Endothelial cell of umbilical vein (primary cell): ENCODE measurements around the gene NR4A3. TPM values are rescaled to one million over a fixed set of nuclear protein-coding genes. Genes with fewer than 3 reads are reported as not detected.

Source experiments
- BruUV-seq: library from RNA; stranded (reverse); fragments of 400-500 nt; replicated peaks from 2 replicates; lab custom pipeline; 2021; lab: Mats Ljungman, UMichigan
- CTCF ChIA-PET: fragments of 300-600, 350-600 bp; sonication (Branson Sonifier 250); formaldehyde crosslinking; loops from one replicate; lab custom pipeline; 2021; ENCODE audit warnings: antibody characterized with exemption, inconsistent platforms; lab: Charles Lee
- POLR2A ChIA-PET: fragments of 300-600, 350-600 bp; sonication (Branson Sonifier 250); formaldehyde crosslinking; loops from one replicate; lab custom pipeline; 2021; ENCODE audit warnings: antibody characterized with exemption, inconsistent platforms; lab: Charles Lee
- DNase-seq: peaks from one replicate; pipeline ENCODE4 v3.0.0-alpha.2; 2011; ENCODE audit warnings: low read depth, low spot score
- FAIRE-seq: peaks from 2 replicates; lab custom pipeline; 2011; peaks lifted over from hg19 to GRCh38; lab: Jason Lieb, UNC
- H2AFZ ChIP-seq: 2 replicates; pipeline ENCODE4 v1.6.0; 2012; ENCODE audit warnings: low read depth, low read length, control low read depth, inconsistent platforms
- H3K27ac ChIP-seq: 2 replicates; pipeline ENCODE4 v1.5.1; 2011; ENCODE audit warnings: low read depth, mild to moderate bottlenecking, control low read depth, low read length, moderate library complexity; ENCODE audit not compliant: insufficient read depth
- H3K27me3 ChIP-seq, 2 experiments: 2 replicates each; pipeline versions ENCODE4 v1.6.0 to v1.6.1; 2011; ENCODE audit warnings: low read length in 2 of 2, mixed read lengths in 1 of 2; ENCODE audit not compliant: control insufficient read depth in 2 of 2, insufficient read depth in 2 of 2
- H3K36me3 ChIP-seq, 2 experiments: 2 replicates in 1 of 2; 3 replicates in 1 of 2; pipeline ENCODE4 v1.5.1; 2011; ENCODE audit warnings: low read length in 2 of 2, mild to moderate bottlenecking in 1 of 2, moderate library complexity in 1 of 2; ENCODE audit not compliant: control insufficient read depth in 2 of 2, insufficient read depth in 2 of 2; ENCODE audit errors: extremely low read depth in 1 of 2
- H3K4me1 ChIP-seq: 3 replicates; pipeline ENCODE4 v1.5.1; 2011; ENCODE audit warnings: mild to moderate bottlenecking, low read length; ENCODE audit not compliant: control insufficient read depth, insufficient read depth; ENCODE audit errors: extremely low read depth
- H3K4me2 ChIP-seq: 2 replicates; pipeline ENCODE4 v1.6.1; 2011; ENCODE audit warnings: low read length, control low read depth, mixed read lengths; ENCODE audit not compliant: insufficient read depth
- H3K4me3 ChIP-seq, 3 experiments: fragments of 200-600 bp in 1 of 3; sonication (generic), shearing (Covaris generic) in 1 of 3; replicated peaks in 1 of 3; 2 replicates each; pipeline ENCODE4 v1.5.1; 2011 to 2016; ENCODE audit warnings: control low read depth in 3 of 3, low read length in 3 of 3, mild to moderate bottlenecking in 2 of 3, inconsistent platforms in 1 of 3, low read depth in 1 of 3, moderate library complexity in 1 of 3; ENCODE audit not compliant: insufficient read depth in 1 of 3
- H3K79me2 ChIP-seq: 2 replicates; pipeline ENCODE4 v1.6.0; 2012; ENCODE audit warnings: low read length, inconsistent platforms; ENCODE audit not compliant: control insufficient read depth, insufficient read depth
- H3K9ac ChIP-seq: replicated peaks from 2 replicates; pipeline ENCODE3; 2011; ENCODE audit warnings: low read length, control low read depth; ENCODE audit not compliant: insufficient read depth; ENCODE audit errors: extremely low read depth
- H3K9me1 ChIP-seq: replicated peaks from 3 replicates; pipeline ENCODE4 v1.6.0; 2011; ENCODE audit warnings: mild to moderate bottlenecking, low read length; ENCODE audit not compliant: control insufficient read depth, insufficient read depth; ENCODE audit errors: extremely low read depth
- H3K9me3 ChIP-seq: replicated peaks from 2 replicates; pipeline ENCODE4 v1.5.1; 2012; ENCODE audit warnings: low read length, inconsistent platforms; ENCODE audit not compliant: control insufficient read depth, insufficient read depth
- H4K20me1 ChIP-seq: replicated peaks from 2 replicates; pipeline ENCODE3; 2011; ENCODE audit warnings: mild to moderate bottlenecking, low read length; ENCODE audit not compliant: control insufficient read depth, insufficient read depth; ENCODE audit errors: extremely low read depth
- EZH2 ChIP-seq: IDR thresholded peaks from 2 replicates; pipeline ENCODE4 v1.6.1; 2012; ENCODE audit warnings: borderline replicate concordance, low read depth, mild to moderate bottlenecking, moderate library complexity, low read length, inconsistent platforms; ENCODE audit not compliant: severe bottlenecking
- FOS ChIP-seq: IDR thresholded peaks from 2 replicates; pipeline ENCODE4 v1.6.1; 2011; ENCODE audit warnings: mild to moderate bottlenecking, low read length, moderate library complexity, borderline replicate concordance; ENCODE audit not compliant: insufficient read depth
- JUN ChIP-seq: IDR thresholded peaks from 2 replicates; pipeline ENCODE4 v1.6.1; 2011; ENCODE audit warnings: borderline replicate concordance, low read depth; ENCODE audit not compliant: insufficient read length, insufficient read depth
- POLR2A ChIP-seq: IDR thresholded peaks from 2 replicates; pipeline ENCODE4 v1.6.1; 2012; ENCODE audit warnings: low read depth, mild to moderate bottlenecking, control low read depth, low read length
- dilution Hi-C: fragments of 300-500 bp; cut with MboI; formaldehyde crosslinking; loops from one replicate; pipeline ENCODE4 v1.15.0; 2019; ENCODE audit warnings: low sequenced_read_pairs; ENCODE audit not compliant: extremely low pct_ligation_motif_present
- intact Hi-C: fragments of 100-400 bp; cut with micrococcal nuclease; formaldehyde crosslinking; loops from one replicate; pipeline ENCODE4 v1.10.0; 2022
- polyA plus RNA-seq, 4 experiments: library from polyadenylated mRNA; depleted of rRNA in 3 of 4; stranded (reverse) in 3 of 4; unstranded in 1 of 4; fragments of >200 nt; gene quantifications; 2 replicates each; pipeline versions ENCODE4 v1.2.1 to v1.2.3, GENCODE V29; 2011 to 2012; ENCODE audit warnings: missing spikeins in 1 of 4
- total RNA-seq: library from RNA; stranded (reverse); gene quantifications from 2 replicates; pipeline ENCODE4 v1.2.3, GENCODE V29; 2021
- TF ChIP-seq, protein P1 (sequence below): IDR thresholded peaks from 2 replicates; pipeline ENCODE4 v1.6.1; 2011; ENCODE audit not compliant: insufficient read depth, insufficient read length
- TF ChIP-seq, protein P2 (sequence below), 2 donors: IDR thresholded peaks; 1 replicate in 1 of 2; 2 replicates in 1 of 2; pipeline ENCODE4 v1.5.1; 2011; ENCODE audit warnings: low read length in 2 of 2, mild to moderate bottlenecking in 2 of 2, moderate library complexity in 2 of 2, control low read depth in 1 of 2, inconsistent platforms in 1 of 2, low read depth in 1 of 2; ENCODE audit not compliant: insufficient read depth in 1 of 2; ENCODE audit errors: extremely low read depth in 1 of 2

Gene NR4A3
- total and polyA plus RNA-seq, 2 donors (not counting 3 experiments of a cell fraction or from before 2014, with no cell fraction given): 0.11 to 0.22 TPM

DNA sequence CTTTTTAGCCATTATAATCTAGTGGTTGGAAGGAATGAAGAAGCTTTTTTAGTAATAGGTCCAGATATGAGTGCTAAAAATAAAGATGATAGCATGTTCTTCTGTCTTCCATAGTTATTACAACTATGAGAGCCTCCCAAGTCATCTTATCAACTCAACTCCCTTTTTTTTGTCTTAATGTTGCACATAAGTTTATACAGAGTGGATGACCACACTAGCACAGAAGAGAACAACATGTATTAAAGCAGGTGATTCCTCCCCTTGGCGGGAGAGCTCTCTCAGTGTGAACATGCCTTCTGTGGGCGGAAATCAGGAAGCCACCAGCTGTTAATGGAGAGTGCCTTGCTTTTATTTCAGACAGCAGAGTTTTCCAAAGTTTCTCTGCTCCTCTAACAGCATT lies 44.7 kb downstream of the NR4A3 start:
- Histone ChIP-seq H3K4me2 (no peak overlapping the region), H3K4me3 (no peak overlapping the region), H3K27ac (no peak overlapping the region), H3K9me3 (no peaks in the 10 kb centered on the region), H3K36me3 (no peaks in the 10 kb centered on the region), H2AFZ (no peak overlapping the region), H3K27me3 (peaks cover 1 to 4% of the 10 kb centered on the region in 2 experiments), H4K20me1 (no peaks in the 10 kb centered on the region), H3K4me1 (no peaks in the 10 kb centered on the region), H3K79me2 (no peaks in the 10 kb centered on the region), H3K9ac (no peak overlapping the region), H3K9me1 (no peaks in the 10 kb centered on the region)
- no TSS peak for BruUV-seq
- CTCF ChIA-PET: no interaction called here
- DNase-seq (no peak), FAIRE-seq (no peak)
- intact Hi-C loops: no loop called here
- TF ChIP-seq JUN (no peak), FOS (no peak), EZH2 (no peak), POLR2A (no peak)
- TF ChIP-seq, protein P1, sequence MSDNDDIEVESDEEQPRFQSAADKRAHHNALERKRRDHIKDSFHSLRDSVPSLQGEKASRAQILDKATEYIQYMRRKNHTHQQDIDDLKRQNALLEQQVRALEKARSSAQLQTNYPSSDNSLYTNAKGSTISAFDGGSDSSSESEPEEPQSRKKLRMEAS: no peak
- TF ChIP-seq, protein P2, sequence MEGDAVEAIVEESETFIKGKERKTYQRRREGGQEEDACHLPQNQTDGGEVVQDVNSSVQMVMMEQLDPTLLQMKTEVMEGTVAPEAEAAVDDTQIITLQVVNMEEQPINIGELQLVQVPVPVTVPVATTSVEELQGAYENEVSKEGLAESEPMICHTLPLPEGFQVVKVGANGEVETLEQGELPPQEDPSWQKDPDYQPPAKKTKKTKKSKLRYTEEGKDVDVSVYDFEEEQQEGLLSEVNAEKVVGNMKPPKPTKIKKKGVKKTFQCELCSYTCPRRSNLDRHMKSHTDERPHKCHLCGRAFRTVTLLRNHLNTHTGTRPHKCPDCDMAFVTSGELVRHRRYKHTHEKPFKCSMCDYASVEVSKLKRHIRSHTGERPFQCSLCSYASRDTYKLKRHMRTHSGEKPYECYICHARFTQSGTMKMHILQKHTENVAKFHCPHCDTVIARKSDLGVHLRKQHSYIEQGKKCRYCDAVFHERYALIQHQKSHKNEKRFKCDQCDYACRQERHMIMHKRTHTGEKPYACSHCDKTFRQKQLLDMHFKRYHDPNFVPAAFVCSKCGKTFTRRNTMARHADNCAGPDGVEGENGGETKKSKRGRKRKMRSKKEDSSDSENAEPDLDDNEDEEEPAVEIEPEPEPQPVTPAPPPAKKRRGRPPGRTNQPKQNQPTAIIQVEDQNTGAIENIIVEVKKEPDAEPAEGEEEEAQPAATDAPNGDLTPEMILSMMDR (IDR thresholded peaks at IDR 0.05; ENCODE audit: extremely low read depth in 1 of 2, insufficient read depth in 1 of 2, low read depth in 1 of 2, low read length in 2 of 2): no peak
- POLR2A ChIA-PET: no interaction called here
- dilution Hi-C loops: no loop called here
